Fibroblast of peridontal ligament (primary cell): ENCODE results near the gene BEAN1.
A peak's percentile ranks its signal among the peaks of the same experiment; 100 is the strongest.
"Not testable (repeated sequence)": the region's sequence is repeated elsewhere in the genome, so short reads cannot be mapped to it uniquely, and the experiment has no call there.

ENCODE experiments used
- DNase-seq: peaks from one replicate; pipeline ENCODE4 v3.0.0-alpha.2; 2010; ENCODE audit errors: extremely low read depth

BEAN1 gene

DNA sequence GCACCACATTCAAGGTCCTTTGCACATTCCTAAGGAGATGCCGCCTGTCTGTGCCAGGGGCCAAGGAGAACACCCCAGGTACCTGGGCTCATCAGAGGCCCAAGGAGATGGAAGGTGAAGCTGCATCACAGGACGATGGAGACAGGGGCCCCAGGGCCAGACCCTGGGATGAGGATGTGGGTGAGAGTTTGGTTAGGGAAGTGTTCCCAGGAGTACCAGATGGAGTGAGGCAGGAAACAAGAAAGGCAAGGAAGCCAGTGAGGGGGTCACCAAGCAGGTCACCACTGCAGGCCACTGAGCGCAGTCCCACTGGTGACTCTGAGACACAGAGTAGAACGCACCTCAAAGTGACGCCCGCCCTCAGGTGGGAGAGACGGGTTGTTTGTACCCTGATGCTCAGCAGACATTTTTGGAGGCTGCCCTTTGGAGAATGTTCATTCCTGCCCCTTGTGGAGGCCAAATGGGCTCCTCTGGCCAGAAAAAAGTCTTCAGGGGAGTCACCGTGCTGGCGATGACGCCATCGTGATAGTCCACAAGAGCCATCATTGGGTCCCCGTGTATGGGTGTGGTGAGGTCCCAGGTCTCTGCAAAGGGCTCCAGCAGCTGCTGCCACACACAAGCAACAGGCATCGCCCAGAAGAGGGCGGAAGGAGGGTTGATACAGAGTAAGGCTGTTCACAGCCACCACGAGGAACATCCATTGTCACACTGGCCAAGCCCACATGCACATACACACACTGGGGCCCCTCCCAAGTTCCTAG lies 57.5 kb downstream of the BEAN1 start:
- DNase-seq: no peak

DNA sequence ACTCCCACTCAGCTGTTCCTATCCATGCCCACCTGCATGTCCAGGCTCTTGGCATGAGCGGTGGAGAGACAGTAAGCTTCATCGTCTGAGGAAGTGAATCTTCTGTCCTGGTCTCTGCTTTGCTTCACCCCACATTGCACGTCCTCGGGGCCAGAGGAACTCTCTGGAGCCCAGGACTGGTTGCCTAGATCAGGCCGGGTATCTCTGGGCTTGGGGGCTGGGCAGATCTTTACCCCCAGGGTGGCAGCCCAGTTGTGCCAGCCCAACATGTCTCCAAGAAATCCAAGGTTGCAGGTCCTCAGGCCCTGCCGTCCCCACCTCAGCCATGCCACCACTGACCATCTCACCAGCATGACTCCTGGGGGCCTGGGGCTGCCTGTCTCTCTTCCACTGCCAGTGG lies 58.3 kb downstream of the BEAN1 start:
- no peak for DNase-seq

DNA sequence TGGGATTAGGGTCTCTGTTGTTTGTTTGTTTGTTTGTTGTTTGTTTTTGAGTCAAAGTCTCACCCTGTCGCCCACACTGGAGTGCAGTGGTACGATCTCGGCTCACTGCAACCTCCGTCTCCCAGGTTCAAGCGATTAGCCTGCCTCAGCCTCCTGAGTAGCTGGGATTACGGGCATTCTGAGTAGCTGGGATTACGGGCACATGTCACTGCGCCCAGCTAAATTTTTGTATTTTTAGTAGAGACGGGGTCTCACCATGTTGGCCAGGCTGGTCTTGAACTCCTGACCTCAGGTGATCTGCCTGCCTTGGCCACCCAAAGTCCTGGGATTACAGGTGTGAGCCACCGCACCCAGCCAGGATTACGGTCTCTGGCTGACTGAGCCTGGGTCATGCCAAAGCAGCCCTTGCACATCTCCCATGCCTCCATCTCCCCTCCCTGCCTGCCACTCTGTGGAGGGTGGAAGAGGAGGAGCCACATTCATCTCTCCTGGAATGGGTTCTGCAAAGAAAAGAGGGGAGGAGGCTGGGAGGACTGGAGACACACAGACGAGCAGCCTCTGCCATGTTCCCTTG lies 59.2 kb downstream of the BEAN1 start:
- DNase-seq: no peak

DNA sequence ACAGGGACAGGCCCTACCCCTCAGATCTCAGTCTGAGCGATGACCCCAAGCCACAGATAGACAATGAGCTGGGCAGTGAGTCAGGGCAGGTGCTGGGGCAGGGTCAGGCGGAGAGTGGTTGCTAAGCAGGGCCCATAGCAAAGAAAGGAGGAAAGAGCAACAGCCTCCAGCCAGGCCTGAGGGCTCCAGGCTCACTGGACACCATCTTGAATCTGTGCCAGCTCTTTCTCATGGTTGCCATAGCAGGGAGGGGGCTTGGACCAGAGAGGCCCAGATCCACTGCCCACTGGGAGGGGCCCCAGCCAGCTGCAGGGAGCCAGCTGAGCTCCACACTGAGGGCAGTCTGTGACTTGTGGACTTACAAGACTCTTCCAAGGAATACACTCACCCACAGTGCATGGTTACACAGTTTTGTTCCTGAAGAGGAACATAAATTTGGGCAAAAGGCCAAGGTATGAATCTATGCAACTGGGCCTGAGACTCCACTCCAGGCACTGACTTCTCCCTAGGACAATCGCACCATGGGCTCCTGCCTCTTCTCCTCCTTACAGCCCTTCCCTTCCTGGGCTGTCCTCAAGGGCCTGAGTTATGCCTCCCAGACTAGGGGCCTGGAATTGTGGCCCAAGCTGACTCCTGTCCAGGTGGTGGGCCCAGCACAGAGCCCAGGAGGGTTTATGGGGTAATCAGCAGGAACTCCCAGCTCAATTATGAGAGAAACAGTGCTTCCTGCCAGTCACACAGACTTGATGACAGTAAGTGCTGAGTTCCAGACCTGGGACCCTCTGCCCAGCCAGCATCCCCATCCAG lies 59.9 kb downstream of the BEAN1 start:
- peak; percentile 83 for DNase-seq

DNA sequence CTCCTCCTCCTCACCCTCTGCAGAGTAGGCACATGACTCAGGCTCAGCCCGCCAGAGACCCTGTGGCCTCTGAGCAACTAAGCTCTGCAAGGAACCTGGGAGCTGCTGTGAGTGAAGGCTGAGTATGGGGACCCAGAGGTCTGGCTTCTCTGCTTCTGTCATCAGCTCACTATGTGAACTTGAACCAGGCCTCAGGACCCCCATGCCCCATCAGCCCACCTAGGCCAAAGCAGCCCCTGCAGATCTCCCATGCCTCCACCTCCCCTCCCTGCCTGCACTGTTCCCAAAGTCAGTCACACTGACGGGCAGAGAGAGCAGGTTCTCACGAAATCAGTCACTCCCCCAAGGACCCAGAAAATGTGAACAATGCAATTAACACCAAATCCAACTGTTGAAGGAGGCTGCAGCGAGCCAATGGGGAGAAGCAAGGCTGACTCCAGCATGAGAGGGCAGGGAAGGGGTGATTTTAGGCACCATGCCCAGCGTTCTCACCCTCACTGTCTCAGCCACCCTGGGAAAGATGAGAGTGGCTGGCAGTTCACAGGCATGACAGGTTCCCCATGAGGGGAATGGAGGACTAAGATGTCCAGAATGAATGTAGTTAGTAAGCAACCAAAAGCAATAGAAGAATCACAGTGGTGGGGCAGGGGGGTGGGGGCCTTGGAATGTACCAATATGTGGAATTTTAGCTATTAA lies 60.6 kb downstream of the BEAN1 start:
- DNase-seq: no peak

DNA sequence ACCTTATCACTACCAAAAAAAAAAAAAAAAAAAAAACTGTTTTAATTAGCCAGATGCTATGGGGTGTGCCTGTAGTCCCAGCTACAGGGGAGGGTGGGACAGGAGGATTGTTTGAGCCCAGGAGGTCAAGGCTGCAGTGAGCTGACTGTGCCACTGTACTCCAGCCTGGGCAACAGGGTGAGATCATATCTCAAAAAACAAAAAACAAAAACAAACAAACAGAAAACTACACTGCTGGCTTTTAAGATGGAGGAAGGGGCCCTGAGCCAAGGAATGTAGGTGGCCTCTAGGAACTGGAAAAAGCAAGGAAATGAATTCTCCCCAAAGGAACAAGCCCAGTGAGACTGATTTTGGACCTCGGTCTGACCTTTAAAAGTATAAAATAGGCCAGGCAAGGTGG lies 61.4 kb downstream of the BEAN1 start:
- DNase-seq: no peak

DNA sequence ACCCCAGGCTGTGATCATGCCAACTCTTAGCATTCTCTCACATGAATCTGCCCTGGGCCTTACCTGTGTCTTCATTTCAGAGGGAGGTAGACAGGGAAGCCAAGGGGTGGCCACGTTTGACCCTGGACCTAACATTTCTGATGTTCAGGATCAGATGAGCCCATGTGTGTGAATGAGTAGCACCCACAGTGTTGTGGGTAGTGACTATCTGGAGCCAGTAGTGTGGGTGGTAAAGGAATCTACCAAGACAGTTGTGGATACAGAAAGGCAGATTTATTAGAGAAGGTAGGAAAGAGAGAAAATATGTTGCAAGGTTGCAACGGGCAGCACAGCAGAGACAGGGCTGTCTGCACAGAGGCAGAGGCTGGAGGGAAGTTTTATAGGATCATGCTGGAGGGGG lies 62.3 kb downstream of the BEAN1 start:
- DNase-seq: no peak

DNA sequence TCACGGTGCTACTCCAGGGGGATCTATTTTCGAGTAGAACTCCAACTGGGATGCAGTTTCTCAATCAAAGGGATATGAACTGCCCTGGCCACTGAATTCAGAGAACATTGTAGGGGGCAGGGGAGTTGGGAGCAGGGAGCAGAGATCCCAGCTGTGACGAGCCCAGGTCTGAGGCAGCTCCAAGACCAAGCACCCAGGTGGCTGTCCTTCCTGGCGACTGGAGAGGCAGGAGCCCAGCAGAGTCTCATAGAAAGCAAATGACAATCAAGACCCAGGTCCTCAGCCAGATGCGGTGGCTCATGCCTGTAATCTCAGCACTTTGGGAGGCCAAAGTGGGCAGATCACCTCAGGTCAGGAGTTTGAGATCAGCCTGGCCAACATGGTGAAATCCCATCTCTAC lies 62.7 kb downstream of the BEAN1 start:
- no peak for DNase-seq

DNA sequence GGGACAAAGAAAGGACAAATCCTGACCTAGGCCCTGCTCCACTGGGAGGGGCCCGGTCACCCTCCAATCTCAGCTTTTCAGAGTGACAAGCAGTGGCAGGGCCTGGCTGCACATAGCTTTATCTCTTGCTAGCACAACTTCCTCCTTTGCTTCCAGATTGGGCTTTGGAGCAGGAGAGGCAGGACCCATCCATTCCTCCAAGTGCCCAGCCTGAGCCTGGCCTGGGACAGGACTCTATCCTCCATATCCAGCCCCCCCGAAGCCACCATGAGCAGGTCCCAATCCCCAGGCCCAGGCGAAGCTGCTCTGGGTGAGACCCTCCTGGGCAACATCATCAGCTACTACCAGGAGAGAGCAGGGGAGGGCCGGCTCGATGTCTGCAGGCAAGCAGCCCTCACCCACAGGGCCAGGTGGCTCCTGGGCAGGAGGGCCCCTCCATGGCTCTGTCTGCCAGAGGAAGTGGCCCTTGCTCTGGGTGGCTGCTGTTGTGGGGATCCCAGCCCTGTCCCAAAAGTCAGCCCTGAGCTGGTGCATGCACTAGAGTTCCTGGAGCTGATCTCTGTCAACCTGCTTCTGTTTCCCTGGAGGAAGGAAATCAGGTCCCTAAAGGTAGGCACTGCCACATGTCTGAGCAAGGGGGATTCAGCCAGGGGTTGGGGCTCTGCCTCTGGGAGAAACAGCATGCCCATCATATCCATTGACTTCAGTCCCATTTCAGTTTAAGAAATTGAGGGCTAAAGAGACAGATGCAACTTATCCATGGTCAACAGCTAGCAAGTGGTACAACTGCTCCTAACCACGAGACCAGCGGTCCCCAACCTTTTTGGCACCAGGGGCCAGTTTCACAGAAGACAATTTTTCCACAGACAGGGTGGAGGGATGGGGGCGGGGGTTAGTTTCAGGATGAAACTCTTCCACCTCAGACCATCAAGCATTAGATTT lies 64.0 kb downstream of the BEAN1 start:
- no peak for DNase-seq

DNA sequence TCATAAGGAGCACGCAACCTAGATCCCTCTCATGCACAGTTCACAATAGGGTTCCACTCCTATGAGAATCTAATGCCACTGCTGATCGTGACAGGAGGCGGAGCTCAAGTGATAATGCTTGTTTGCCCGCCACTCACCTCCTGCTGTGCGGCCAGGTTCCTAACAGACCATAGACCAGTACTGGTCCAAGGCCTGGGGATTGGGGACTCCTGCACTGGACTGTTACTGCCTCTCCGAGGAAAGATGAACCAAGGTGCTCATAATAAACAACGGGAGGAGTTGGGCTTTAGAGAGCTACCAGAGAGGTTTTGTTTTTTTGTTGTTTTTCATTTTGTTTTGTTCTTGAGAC lies 64.6 kb downstream of the BEAN1 start:
- no peak for DNase-seq

DNA sequence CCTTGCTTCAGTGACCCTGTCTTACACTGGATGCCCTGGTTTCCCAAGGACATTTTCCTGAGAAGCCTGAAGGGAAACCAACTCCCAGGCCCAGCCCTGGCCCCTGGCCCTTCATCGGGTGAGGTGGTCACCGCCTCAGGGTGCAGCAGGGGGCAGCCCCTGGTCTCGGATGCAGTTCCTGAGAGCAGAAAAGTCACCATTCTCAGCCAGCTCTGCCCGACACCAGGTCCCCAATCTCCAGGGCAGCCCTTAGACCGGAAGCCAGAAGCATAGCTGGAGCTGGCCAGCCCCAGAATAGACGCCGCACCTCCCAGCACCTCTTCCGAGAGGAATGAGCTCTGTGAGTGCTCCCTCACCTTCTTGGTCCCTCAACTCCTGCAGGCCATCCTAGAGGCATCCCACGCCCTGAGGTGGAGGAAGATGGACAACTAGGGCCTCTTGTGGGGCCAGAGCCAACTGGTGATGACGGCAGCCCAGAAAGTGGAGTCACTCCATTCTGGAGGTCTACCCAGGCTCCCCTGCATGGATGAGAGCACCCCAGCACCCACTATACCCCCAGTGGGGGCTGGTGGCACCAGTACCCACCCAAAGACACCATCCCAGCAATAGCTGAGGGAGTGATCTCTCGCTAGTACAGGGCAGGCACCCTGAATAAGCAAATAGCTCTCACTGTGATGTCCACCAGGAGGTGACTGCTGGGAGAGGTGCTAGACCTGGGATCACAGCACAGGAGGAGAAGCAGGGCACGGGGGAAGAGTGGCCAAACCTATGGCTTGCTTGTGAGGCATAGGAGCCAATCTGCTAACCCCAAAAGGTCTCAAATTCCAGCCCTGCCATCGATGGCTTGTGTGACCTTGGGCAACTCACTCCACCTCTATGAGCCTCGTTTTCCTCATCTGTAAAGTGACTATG lies 66.7 kb downstream of the BEAN1 start:
- no peak for DNase-seq

DNA sequence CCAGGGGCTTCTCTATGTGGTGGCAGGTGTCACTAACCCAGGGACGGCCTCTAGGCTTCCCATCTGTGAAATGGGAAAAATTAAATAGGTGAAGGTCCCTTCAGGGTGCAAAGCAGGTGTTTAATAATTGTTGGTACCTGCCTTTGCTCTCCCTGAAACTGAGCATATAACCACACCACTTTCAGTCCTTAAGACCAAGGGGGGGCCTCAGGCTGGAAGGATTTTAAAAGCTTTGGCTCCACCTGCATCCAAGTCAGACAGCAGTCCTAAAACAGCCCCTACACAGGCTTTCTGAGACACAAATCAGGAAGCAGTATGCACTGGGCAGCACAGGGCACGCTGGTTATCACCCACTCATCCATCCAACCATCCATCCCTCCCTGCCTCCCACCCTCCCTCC lies 67.8 kb downstream of the BEAN1 start:
- DNase-seq: no peak

DNA sequence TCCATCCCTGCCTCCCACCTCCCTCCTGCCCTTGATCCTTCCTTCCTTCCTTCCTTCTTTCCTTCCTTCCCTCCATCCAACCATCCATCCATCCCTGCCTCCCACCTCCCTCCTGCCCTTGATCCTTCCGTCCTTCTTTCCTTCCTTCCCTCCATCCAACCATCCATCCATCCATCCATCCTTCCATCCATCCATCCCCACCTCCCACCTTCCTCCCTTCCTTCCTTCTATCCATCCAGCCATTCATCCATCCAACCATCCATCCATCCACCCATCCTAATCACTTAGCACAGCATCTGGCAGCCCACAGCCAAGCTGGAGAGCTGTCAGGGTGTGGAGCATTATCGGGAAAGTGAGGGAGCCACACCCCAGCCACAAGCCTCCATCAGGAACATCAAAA lies 68.3 kb downstream of the BEAN1 start:
- no peak for DNase-seq

DNA sequence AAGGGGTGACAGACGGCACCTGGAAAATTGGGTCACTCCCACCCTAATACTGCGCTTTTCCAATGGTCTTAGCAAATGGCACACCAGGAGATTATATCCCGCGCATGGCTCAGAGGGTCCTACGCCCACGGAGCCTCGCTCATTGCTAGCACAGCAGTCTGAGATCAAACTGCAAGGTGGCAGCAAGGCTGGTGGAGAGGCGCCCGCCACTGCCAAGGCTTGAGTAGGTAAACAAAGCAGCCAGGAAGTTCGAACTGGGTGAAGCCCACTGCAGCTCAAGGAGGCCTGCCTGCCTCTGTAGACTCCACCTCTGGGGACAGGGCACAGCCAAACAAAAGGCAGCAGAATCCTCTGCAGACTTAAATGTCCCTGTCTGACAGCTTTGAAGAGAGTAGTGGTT lies 69.1 kb downstream of the BEAN1 start:
- not testable (repeated sequence) for DNase-seq

DNA sequence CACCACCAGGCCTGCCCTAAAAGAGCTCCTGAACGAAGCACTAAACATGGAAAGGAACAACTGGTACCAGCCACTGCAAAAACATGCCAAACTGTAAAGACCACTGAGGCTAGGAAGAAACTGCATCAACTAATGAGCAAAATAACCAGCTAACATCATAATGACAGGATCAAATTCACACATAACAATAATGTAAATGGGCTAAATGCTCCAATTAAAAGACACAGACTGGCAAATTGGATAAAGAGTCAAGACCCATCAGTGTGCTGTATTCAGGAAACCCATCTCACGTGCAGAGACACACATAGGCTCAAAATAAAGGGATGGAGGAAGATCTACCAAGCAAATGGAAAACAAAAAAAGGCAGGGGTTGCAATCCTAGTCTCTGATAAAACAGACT lies 70.8 kb downstream of the BEAN1 start:
- DNase-seq: not testable (repeated sequence)

DNA sequence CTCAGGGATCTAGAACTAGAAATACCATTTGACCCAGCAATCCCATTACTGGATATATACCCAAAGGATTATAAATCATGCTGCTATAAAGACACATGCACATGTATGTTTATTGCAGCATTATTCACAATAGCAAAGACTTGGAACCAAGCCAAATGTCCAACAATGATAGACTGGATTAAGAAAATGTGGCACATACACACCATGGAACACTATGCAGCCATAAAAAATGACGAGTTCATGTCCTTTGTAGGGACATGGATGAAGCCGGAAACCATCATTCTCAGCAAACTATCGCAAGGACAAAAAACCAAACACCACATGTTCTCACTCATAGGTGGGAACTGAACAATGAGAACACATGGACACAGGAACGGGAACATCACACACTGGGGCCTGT lies 74.5 kb downstream of the BEAN1 start:
- DNase-seq: not testable (repeated sequence)

DNA sequence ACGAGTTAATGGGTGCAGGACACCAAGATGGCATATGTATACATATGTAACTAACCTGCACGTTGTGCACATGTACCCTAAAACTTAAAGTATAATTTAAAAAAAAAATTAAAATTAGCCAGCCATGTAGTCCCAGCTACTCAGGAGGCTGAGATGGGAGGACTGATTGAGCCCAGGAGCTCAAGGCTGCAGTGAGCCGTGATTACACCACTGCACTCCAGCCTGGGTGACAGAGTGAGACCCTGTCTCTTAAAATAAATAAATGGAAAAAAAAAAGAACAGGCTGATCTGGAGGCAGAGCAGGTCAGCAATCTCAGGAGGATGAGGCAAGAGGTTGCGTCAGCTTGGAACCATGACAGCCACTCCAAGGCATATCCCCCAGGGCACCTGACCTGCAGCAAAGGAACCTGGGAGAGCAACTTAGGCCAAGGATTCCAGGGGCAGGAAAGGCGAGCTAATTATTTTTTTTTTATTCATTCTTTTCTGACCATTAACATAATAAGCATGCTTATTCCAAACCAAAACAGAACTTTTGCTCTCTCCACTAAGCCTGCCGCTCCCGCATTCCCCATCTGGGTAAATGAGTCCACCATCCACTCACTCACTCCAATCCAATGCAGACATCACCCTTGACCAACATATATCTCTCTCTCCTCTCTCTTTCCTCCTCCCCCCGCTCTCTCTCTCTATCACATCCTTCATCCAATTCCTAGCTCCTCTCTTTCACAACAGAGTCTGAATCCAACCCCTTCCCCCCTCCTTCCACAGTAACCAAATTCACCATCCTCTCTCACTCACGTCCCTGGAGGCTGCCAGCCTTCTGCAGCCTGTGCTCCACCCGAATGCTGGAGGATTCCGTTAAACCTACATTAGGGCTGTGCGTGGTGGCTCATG lies 75.2 kb downstream of the BEAN1 start:
- DNase-seq: peak; percentile 63

DNA sequence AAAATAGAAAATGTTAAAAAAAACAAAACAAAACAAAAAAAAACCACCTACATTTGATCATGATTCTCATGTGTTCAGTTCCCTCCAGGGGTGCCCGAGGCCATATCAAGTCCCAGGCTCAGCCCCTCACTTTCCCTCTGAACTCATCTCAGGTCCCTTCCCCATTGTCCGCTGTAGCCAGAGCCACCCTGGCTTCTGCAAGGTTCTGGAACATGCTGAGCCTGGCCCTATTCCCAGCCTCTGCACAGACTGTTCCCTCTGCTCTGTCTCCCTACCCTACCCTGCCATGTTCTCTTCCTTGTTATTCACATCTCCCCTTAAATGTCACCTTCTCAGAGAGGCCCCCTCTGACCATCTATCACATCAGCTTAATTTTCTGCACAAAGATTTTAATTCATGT lies 75.9 kb downstream of the BEAN1 start:
- DNase-seq: no peak

DNA sequence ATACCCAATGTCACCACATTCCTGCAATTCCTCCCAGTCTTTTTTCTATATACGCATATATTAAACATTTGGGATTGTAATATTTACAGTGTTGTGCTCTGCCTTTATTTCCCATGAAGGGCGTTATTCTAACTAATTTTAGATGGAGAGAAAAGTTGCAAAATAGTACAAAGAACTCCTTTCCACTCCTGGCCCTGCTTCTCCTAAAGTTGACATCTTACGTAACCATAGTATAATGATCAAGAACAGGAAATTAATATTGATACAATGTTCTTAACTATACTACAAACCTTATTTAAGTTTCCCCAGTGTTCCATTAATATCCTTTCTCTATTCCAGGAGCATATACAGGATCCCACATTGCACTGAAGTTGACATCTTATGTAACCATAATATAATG lies 76.5 kb downstream of the BEAN1 start:
- DNase-seq: no peak
